GM21737 (cell line): Measurements from ENCODE around the gene ASCC3.
"Not testable (repeated sequence)": the region's sequence is repeated elsewhere in the genome, so short reads cannot be mapped to it uniquely, and the experiment has no call there.

Experiments
- ATAC-seq: cut with Tn5 transposase; IDR thresholded peaks from one replicate; pipeline ENCODE4 v1.9.1; 2021; ENCODE audit warnings: mild to moderate bottlenecking, moderate library complexity; ENCODE audit not compliant: unreplicated experiment

The ASCC3 gene

GRCh38 chr6:100890646-100891045 lies 9.5 kb upstream of the ASCC3 start:
- ATAC-seq = not testable (repeated sequence)

GRCh38 chr6:100889351-100889750 lies 8.2 kb upstream of the ASCC3 start:
- no peak for ATAC-seq

GRCh38 chr6:100886076-100886475 lies 4.9 kb upstream of the ASCC3 start:
- no peak for ATAC-seq

- no peak for ATAC-seq
Observed at GRCh38 chr6:100883347-100883746, 2.2 kb upstream of the ASCC3 start.

GRCh38 chr6:100881707-100882040 lies 545 bp upstream of the ASCC3 start:
- ATAC-seq = no peak

GRCh38 chr6:100880149-100880852 lies 828 bp downstream of the ASCC3 start:
- no peak for ATAC-seq

- no peak for ATAC-seq
Observed at GRCh38 chr6:100879317-100879716, 1.8 kb downstream of the ASCC3 start.

GRCh38 chr6:100877851-100878250 lies 3.3 kb downstream of the ASCC3 start:
- no peak for ATAC-seq

- ATAC-seq = no peak
Observed at GRCh38 chr6:100876251-100876650, 4.9 kb downstream of the ASCC3 start.

- no peak for ATAC-seq
Observed at GRCh38 chr6:100865525-100865924, 15.6 kb downstream of the ASCC3 start.

- no peak for ATAC-seq
Observed at GRCh38 chr6:100862063-100862462, 19.1 kb downstream of the ASCC3 start.

GRCh38 chr6:100856146-100856545 lies 25.0 kb downstream of the ASCC3 start:
- no peak for ATAC-seq

- ATAC-seq = no peak
Observed at GRCh38 chr6:100851819-100852218, 29.3 kb downstream of the ASCC3 start.

- ATAC-seq = no peak
Observed at GRCh38 chr6:100850174-100850573, 31.0 kb downstream of the ASCC3 start.

GRCh38 chr6:100846276-100846675 lies 34.9 kb downstream of the ASCC3 start:
- peak; percentile 79 for ATAC-seq

- no peak for ATAC-seq
Observed at GRCh38 chr6:100845676-100846075, 35.5 kb downstream of the ASCC3 start.

GRCh38 chr6:100839419-100839818 lies 41.7 kb downstream of the ASCC3 start:
- ATAC-seq = no peak

GRCh38 chr6:100838011-100838410 lies 43.1 kb downstream of the ASCC3 start:
- ATAC-seq = no peak

GRCh38 chr6:100833972-100834574 lies 47.1 kb downstream of the ASCC3 start:
- ATAC-seq = no peak

- ATAC-seq = not testable (repeated sequence)
Observed at GRCh38 chr6:100829077-100829595, 52.0 kb downstream of the ASCC3 start.

GRCh38 chr6:100823041-100823440 lies 58.1 kb downstream of the ASCC3 start:
- no peak for ATAC-seq

- no peak for ATAC-seq
Observed at GRCh38 chr6:100818066-100818465, 63.1 kb downstream of the ASCC3 start.

- ATAC-seq = no peak
Observed at GRCh38 chr6:100810015-100810414, 71.1 kb downstream of the ASCC3 start.
